Measurements from ENCODE around the gene RNF130. TPM values are rescaled to one million over a fixed set of nuclear protein-coding genes. Genes with fewer than 3 reads are reported as not detected.
A peak's percentile ranks its signal among the peaks of the same experiment; 100 is the strongest.

RNF130 gene
- total RNA-seq, 1 donor from 2014 or later = 29.8 TPM

DNA sequence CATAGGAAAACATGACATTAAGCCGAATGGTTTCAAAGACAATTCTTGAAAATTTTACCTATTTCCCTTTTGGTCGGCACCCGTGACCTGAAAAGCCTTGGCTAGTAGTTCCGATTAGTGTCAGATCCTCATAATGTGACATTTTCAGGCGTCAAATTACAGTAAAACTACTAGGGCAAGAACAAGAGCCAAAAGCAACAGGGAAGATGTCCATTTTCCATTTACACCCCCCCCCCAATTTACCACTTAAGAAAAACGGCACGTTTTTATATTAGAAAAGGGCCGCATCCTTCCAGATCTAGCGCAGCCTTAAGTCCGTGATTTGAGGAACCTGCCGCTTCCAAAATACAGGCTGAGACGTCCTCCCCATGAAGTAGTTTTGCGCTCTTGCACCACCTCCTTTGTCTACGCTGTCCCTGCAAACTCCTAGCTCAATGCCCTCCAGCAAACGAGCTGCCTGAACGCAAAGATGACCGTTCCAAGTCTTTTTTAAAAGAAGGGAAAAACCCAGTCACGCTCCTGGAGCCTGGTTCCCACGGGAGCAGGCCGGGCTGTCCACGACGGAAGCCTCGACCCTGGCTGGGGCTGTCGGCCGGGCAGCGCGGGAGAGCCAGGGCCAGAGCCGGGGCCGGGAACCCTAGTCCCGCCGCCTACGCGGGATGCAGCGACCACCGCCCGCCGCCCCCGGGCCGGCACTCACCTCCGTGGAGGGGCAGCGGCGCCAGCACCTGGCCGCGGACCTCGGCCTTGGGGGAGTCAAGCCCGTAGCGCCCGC lies 616 bp downstream of the RNF130 start:
- no peak for TF ChIP-seq EZH2 (IDR thresholded peaks at IDR 0.05; ENCODE audit: insufficient read depth, low read length)
- TF ChIP-seq, protein P1, sequence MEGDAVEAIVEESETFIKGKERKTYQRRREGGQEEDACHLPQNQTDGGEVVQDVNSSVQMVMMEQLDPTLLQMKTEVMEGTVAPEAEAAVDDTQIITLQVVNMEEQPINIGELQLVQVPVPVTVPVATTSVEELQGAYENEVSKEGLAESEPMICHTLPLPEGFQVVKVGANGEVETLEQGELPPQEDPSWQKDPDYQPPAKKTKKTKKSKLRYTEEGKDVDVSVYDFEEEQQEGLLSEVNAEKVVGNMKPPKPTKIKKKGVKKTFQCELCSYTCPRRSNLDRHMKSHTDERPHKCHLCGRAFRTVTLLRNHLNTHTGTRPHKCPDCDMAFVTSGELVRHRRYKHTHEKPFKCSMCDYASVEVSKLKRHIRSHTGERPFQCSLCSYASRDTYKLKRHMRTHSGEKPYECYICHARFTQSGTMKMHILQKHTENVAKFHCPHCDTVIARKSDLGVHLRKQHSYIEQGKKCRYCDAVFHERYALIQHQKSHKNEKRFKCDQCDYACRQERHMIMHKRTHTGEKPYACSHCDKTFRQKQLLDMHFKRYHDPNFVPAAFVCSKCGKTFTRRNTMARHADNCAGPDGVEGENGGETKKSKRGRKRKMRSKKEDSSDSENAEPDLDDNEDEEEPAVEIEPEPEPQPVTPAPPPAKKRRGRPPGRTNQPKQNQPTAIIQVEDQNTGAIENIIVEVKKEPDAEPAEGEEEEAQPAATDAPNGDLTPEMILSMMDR (IDR thresholded peaks at IDR 0.05; ENCODE audit: insufficient read depth, low read depth, low read length) = no peak
- FAIRE-seq = no peak
- peak overlapping the region; percentile 92 for H3K27ac Mint-ChIP-seq (ENCODE audit: unreplicated experiment)

DNA sequence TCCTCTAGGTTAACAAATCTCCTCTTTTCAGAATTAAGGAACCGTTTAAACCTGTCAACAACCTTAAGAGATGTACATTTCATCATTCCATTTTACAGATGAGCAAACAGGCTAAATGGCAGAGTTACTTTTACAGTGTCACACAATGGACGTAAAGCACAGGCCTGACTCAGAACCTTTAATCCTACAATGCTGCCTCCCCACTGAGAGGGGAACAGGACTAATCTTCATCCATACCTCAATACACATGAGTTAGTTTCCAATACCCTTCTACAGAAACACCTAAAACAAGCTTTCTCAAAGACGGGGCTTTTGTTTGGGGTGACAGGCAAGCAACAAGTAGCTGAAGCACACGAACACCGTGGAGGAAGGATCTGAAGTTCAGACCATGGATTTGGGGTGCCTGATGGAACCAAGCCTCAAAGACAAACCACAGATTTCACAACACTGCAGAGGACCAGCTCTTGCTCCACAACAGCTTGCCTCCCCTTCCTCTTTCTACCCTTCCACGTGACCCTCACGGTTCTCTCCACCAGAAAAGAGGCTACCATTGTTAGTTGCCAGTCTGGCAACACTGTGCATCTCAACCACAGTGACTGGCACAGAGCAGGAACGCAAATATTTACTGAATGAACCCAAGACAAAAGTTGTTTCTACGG lies 1.8 kb downstream of the RNF130 start:
- H3K27me3 Mint-ChIP-seq (ENCODE audit: low read depth, unreplicated experiment) = peaks cover 2% of the 10 kb centered on the region
- Histone ChIP-seq H3K27ac (ENCODE audit: low read depth, low read length) (no peak overlapping the region), H3K4me1 (ENCODE audit: insufficient read depth, low read length) (peaks cover 11% of the 10 kb centered on the region), H3K4me3 (ENCODE audit: insufficient read depth, low read depth, low read length) (peak overlapping the region; percentile 81), H3K9me3 (ENCODE audit: insufficient read depth, low read depth, low read length) (peaks cover 5% of the 10 kb centered on the region), H3K27me3 (ENCODE audit: insufficient read depth, low read length) (no peaks in the 10 kb centered on the region), H3K9ac (ENCODE audit: low read length) (peak overlapping the region; percentile 90), H3K79me2 (ENCODE audit: insufficient read depth, low read length) (peaks cover 60% of the 10 kb centered on the region), H4K20me1 (ENCODE audit: insufficient read depth, low read length) (peaks cover 40% of the 10 kb centered on the region), H3K4me2 (ENCODE audit: low read length) (peak overlapping the region; percentile 87), H2AFZ (ENCODE audit: low read depth, low read length) (peak overlapping the region; percentile 16), H3K36me3 (ENCODE audit: insufficient read depth, low read length) (no peaks in the 10 kb centered on the region)
- H3K4me1 Mint-ChIP-seq (ENCODE audit: low read depth, unreplicated experiment) = peaks cover 22% of the 10 kb centered on the region
- peak overlapping the region; percentile 97 for H3K4me3 Mint-ChIP-seq (ENCODE audit: unreplicated experiment)
- peak overlapping the region; percentile 60 for H3K27ac Mint-ChIP-seq (ENCODE audit: unreplicated experiment)
- FAIRE-seq (no peak), DNase-seq (ENCODE audit: low read depth) (peak; percentile 12)
- peaks cover 5% of the 10 kb centered on the region for H3K36me3 Mint-ChIP-seq (ENCODE audit: low read depth, unreplicated experiment)
- peaks cover 6% of the 10 kb centered on the region for H3K9me3 Mint-ChIP-seq (ENCODE audit: unreplicated experiment)
- TF ChIP-seq, protein P1 (IDR thresholded peaks at IDR 0.05; ENCODE audit: insufficient read depth, low read depth, low read length) = no peak
- no peak for TF ChIP-seq EZH2 (IDR thresholded peaks at IDR 0.05; ENCODE audit: insufficient read depth, low read length)

More for the DNA sequence above, 616 bp downstream of the RNF130 start:
- H3K27me3 Mint-ChIP-seq (ENCODE audit: low read depth, unreplicated experiment) = peaks cover 9% of the 10 kb centered on the region
- Histone ChIP-seq H3K9ac (ENCODE audit: low read length) (peak overlapping the region; percentile 90), H2AFZ (ENCODE audit: low read depth, low read length) (peak overlapping the region; percentile 77), H4K20me1 (ENCODE audit: insufficient read depth, low read length) (peaks cover 38% of the 10 kb centered on the region), H3K36me3 (ENCODE audit: insufficient read depth, low read length) (no peaks in the 10 kb centered on the region), H3K9me3 (ENCODE audit: insufficient read depth, low read depth, low read length) (peaks cover 5% of the 10 kb centered on the region), H3K4me1 (ENCODE audit: insufficient read depth, low read length) (peaks cover 11% of the 10 kb centered on the region), H3K79me2 (ENCODE audit: insufficient read depth, low read length) (peaks cover 50% of the 10 kb centered on the region), H3K4me3 (ENCODE audit: insufficient read depth, low read depth, low read length) (peak overlapping the region; percentile 81), H3K27me3 (ENCODE audit: insufficient read depth, low read length) (no peaks in the 10 kb centered on the region), H3K4me2 (ENCODE audit: low read length) (peak overlapping the region; percentile 87), H3K27ac (ENCODE audit: low read depth, low read length) (peak overlapping the region; percentile 68)
- H3K4me1 Mint-ChIP-seq (ENCODE audit: low read depth, unreplicated experiment) = peaks cover 22% of the 10 kb centered on the region
- peak overlapping the region; percentile 97 for H3K4me3 Mint-ChIP-seq (ENCODE audit: unreplicated experiment)
- peaks cover 5% of the 10 kb centered on the region for H3K36me3 Mint-ChIP-seq (ENCODE audit: low read depth, unreplicated experiment)
- DNase-seq (ENCODE audit: low read depth) = peak; percentile 55
- peaks cover 6% of the 10 kb centered on the region for H3K9me3 Mint-ChIP-seq (ENCODE audit: unreplicated experiment)

Measured in astrocyte (in vitro differentiated cells and primary cell).